Activated B cell treated with CpG ODN at 0.5 μM for 24 hours (primary cell): ENCODE measurements around the gene CTU2. TPM values are rescaled to one million over a fixed set of nuclear protein-coding genes. Genes with fewer than 3 reads are reported as not detected.

Experiments
- ATAC-seq: fragments of 200-7000 bp; cut with Tn5 transposase; one replicate; pipeline ENCODE4 v1.10.0; 2021; ENCODE audit warnings: low read depth, mild to moderate bottlenecking, moderate library complexity
- CTCF ChIA-PET: fragments of 350-600 bp; sonication (Branson Sonifier 250); formaldehyde crosslinking; loops from one replicate; lab custom pipeline; 2021; ENCODE audit warnings: antibody characterized with exemption; lab: Charles Lee
- POLR2A ChIA-PET: fragments of 350-600 bp; sonication (Branson Sonifier 250); formaldehyde crosslinking; loops from one replicate; lab custom pipeline; 2021; ENCODE audit warnings: antibody characterized with exemption; lab: Charles Lee
- DNase-seq: peaks from one replicate; pipeline ENCODE4 v3.0.0; 2022
- H3K27ac Mint-ChIP-seq: one replicate; pipeline ENCODE4 v1.8.0; 2020; ENCODE audit warnings: mixed read lengths
- H3K27me3 Mint-ChIP-seq: one replicate; pipeline ENCODE4 v1.8.0; 2021; ENCODE audit warnings: mixed read lengths
- H3K36me3 Mint-ChIP-seq: one replicate; pipeline ENCODE4 v1.8.0; 2021; ENCODE audit warnings: low read depth, mixed read lengths
- H3K4me1 Mint-ChIP-seq: one replicate; pipeline ENCODE4 v1.8.0; 2021; ENCODE audit warnings: mixed read lengths
- H3K4me3 Mint-ChIP-seq: one replicate; pipeline ENCODE4 v1.8.0; 2020; ENCODE audit warnings: mild to moderate bottlenecking, mixed read lengths
- H3K9me3 Mint-ChIP-seq: one replicate; pipeline ENCODE4 v1.8.0; 2020; ENCODE audit warnings: mixed read lengths
- intact Hi-C: fragments of 100-400 bp; cut with micrococcal nuclease; formaldehyde crosslinking; loops from one replicate; pipeline ENCODE4 v1.15.1; 2024
- total RNA-seq: library from RNA; stranded (reverse); gene quantifications from 2 replicates; pipeline ENCODE4 v1.2.3, GENCODE V29; 2022
- TF ChIP-seq, protein P1 (sequence below): fragments of 200-600 bp; IDR thresholded peaks from one replicate; pipeline ENCODE4 v1.8.0; 2022; ENCODE audit warnings: antibody characterized with exemption, mild to moderate bottlenecking

The CTU2 gene
- total RNA-seq, 1 donor from 2014 or later = 36.7 TPM

GRCh38 chr16:88758944-88759244 is 52.6 kb downstream of the CTU2 start:
- H3K27me3 Mint-ChIP-seq = no peaks in the 10 kb centered on the region
- H3K4me1 Mint-ChIP-seq = peaks cover 16% of the 10 kb centered on the region
- DNase-seq (no peak), ATAC-seq (no peak)
- CTCF ChIA-PET = interaction anchor here (2.2 kb wide), 1 partner anchor 21 kb away, joined by 11 read pairs; no protein-coding TSS in a partner anchor
- POLR2A ChIA-PET = no interaction called here
- TF ChIP-seq, protein P1, sequence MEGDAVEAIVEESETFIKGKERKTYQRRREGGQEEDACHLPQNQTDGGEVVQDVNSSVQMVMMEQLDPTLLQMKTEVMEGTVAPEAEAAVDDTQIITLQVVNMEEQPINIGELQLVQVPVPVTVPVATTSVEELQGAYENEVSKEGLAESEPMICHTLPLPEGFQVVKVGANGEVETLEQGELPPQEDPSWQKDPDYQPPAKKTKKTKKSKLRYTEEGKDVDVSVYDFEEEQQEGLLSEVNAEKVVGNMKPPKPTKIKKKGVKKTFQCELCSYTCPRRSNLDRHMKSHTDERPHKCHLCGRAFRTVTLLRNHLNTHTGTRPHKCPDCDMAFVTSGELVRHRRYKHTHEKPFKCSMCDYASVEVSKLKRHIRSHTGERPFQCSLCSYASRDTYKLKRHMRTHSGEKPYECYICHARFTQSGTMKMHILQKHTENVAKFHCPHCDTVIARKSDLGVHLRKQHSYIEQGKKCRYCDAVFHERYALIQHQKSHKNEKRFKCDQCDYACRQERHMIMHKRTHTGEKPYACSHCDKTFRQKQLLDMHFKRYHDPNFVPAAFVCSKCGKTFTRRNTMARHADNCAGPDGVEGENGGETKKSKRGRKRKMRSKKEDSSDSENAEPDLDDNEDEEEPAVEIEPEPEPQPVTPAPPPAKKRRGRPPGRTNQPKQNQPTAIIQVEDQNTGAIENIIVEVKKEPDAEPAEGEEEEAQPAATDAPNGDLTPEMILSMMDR = no peak
- no peak overlapping the region for H3K4me3 Mint-ChIP-seq
- H3K27ac Mint-ChIP-seq = no peak overlapping the region
- H3K36me3 Mint-ChIP-seq = peaks cover 10% of the 10 kb centered on the region
- no peaks in the 10 kb centered on the region for H3K9me3 Mint-ChIP-seq
- intact Hi-C loops = no loop called here

GRCh38 chr16:88759245-88759975 is 53.1 kb downstream of the CTU2 start:
- Mint-ChIP-seq H3K27me3 (no peaks in the 10 kb centered on the region), H3K4me3 (no peak overlapping the region), H3K4me1 (peaks cover 16% of the 10 kb centered on the region), H3K36me3 (peaks cover 10% of the 10 kb centered on the region), H3K9me3 (no peaks in the 10 kb centered on the region), H3K27ac (no peak overlapping the region)
- DNase-seq = no peak
- TF ChIP-seq, protein P1 = no peak
- intact Hi-C loops = no loop called here
- ATAC-seq = peak; percentile 36
- POLR2A ChIA-PET = no interaction called here
- CTCF ChIA-PET = interaction anchor here (2.2 kb wide), 1 partner anchor 22 kb away, joined by 11 read pairs; no protein-coding TSS in a partner anchor

DNA sequence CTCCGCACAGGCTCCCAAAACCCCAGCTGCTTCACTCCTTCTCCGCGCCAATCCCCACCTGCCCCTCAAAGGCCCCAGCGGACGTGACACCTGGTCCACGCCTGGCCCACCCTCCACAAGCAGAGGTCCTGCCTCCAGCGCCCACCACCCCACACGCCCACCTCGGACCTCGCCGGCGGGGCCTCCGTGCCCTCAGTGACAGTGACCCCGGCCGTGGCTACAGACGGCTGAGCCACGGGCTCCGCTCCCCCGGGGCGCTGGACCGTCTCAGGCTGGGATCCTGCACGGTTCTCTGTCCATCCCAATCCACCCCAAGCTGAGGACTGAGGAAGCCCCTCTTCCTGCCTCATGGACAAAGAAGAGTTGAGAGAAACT is 53.7 kb downstream of the CTU2 start:
- TF ChIP-seq, protein P1 = no peak
- Mint-ChIP-seq H3K9me3 (no peaks in the 10 kb centered on the region), H3K27ac (no peak overlapping the region), H3K4me1 (peaks cover 16% of the 10 kb centered on the region), H3K36me3 (peaks cover 10% of the 10 kb centered on the region), H3K27me3 (no peaks in the 10 kb centered on the region), H3K4me3 (no peak overlapping the region)
- no peak for ATAC-seq
- no peak for DNase-seq
- CTCF ChIA-PET = interaction anchor here (2.2 kb wide), 1 partner anchor 23 kb away, joined by 11 read pairs; no protein-coding TSS in a partner anchor
- intact Hi-C loops = no loop called here
- POLR2A ChIA-PET = interaction anchor here (0.6 kb wide), 1 partner anchor 10 kb away, joined by 3 read pairs; no protein-coding TSS in a partner anchor

GRCh38 chr16:88760424-88761142 is 54.3 kb downstream of the CTU2 start:
- no peaks in the 10 kb centered on the region for H3K9me3 Mint-ChIP-seq
- peaks cover 10% of the 10 kb centered on the region for H3K36me3 Mint-ChIP-seq
- H3K27me3 Mint-ChIP-seq = no peaks in the 10 kb centered on the region
- no peak overlapping the region for H3K27ac Mint-ChIP-seq
- ChIA-PET CTCF (interaction anchor here (2.2 kb wide), 1 partner anchor 23 kb away, joined by 11 read pairs; no protein-coding TSS in a partner anchor), POLR2A (interaction anchor here (0.6 kb wide), 2 partner anchors 9 to 27 kb away, joined by 3 read pairs; no protein-coding TSS in a partner anchor)
- TF ChIP-seq, protein P1 = no peak
- no peak for ATAC-seq
- intact Hi-C loops = no loop called here
- peaks cover 20% of the 10 kb centered on the region for H3K4me1 Mint-ChIP-seq
- no peak overlapping the region for H3K4me3 Mint-ChIP-seq
- DNase-seq = no peak

- Mint-ChIP-seq H3K9me3 (no peaks in the 10 kb centered on the region), H3K4me1 (peaks cover 24% of the 10 kb centered on the region), H3K27ac (no peak overlapping the region), H3K4me3 (no peak overlapping the region), H3K27me3 (no peaks in the 10 kb centered on the region), H3K36me3 (peaks cover 10% of the 10 kb centered on the region)
- intact Hi-C loops = no loop called here
- ATAC-seq = no peak
- ChIA-PET POLR2A (interaction anchor here (0.6 kb wide), 1 partner anchor 26 kb away, joined by 3 read pairs; no protein-coding TSS in a partner anchor), CTCF (no interaction called here)
- DNase-seq = no peak
- TF ChIP-seq, protein P1 = no peak
Measured at GRCh38 chr16:88761143-88761534, 54.8 kb downstream of the CTU2 start.
